HepG2 (cell line): Measurements from ENCODE around the gene VEGFB. TPM values are rescaled to one million over a fixed set of nuclear protein-coding genes. Genes with fewer than 3 reads are reported as not detected.
A peak's percentile ranks its signal among the peaks of the same experiment; 100 is the strongest.

Experiments
- ATAC-seq: fragments of 200-7000 bp; cut with Tn5 transposase; 3 replicates; pipeline ENCODE4 v1.9.1; 2020; ENCODE audit warnings: mild to moderate bottlenecking, moderate library complexity
- BruUV-seq: library from RNA; stranded (reverse); fragments of 400-500 nt; replicated peaks from 2 replicates; lab custom pipeline; 2021; lab: Mats Ljungman, UMichigan
- CTCF ChIA-PET: fragments of 300-600 bp; formaldehyde crosslinking; extraction: SDS; loops from one replicate; lab custom pipeline; 2021; ENCODE audit warnings: low total read pairs, inconsistent platforms, low intra/inter-chr PET ratio; lab: Yijun Ruan, JAX
- POLR2A ChIA-PET: fragments of 350-600 bp; sonication (Branson Sonifier 250); formaldehyde crosslinking; loops from one replicate; lab custom pipeline; 2020; ENCODE audit warnings: antibody characterized with exemption, inconsistent platforms; lab: Yijun Ruan, JAX
- DNase-seq: peaks from one replicate; pipeline ENCODE4 v3.0.0-alpha.2; 2015; ENCODE audit warnings: low spot score
- FAIRE-seq: peaks from 3 replicates; lab custom pipeline; 2011; peaks lifted over from hg19 to GRCh38; lab: Jason Lieb, UNC
- H2AFZ ChIP-seq: one replicate; pipeline ENCODE4 v1.6.1; 2011; ENCODE audit warnings: low read length, inconsistent platforms
- H3K27ac ChIP-seq: fragments of 300-600 bp; 3 replicates; pipeline ENCODE4 v1.8.0; 2011; ENCODE audit warnings: mixed run types, mild to moderate bottlenecking, mixed read lengths, low read length, inconsistent platforms; ENCODE audit not compliant: insufficient read depth; ENCODE audit errors: extremely low read length
- H3K27me3 ChIP-seq, 2 experiments: fragments of 200-600 bp in 1 of 2; 2 replicates in 1 of 2; 3 replicates in 1 of 2; pipeline versions ENCODE4 v1.6.0 to v1.8.0; 2011; ENCODE audit warnings: low read length in 2 of 2, mild to moderate bottlenecking in 2 of 2, moderate library complexity in 2 of 2, inconsistent platforms in 1 of 2; ENCODE audit not compliant: insufficient read depth in 2 of 2, control insufficient read depth in 1 of 2
- H3K36me3 ChIP-seq, 2 experiments: fragments of 200-600 bp in 1 of 2; replicated peaks in 1 of 2; 2 replicates in 1 of 2; 3 replicates in 1 of 2; pipeline versions ENCODE4 v1.5.1 to v1.8.0; 2011; ENCODE audit warnings: low read length in 2 of 2, inconsistent platforms in 1 of 2; ENCODE audit not compliant: insufficient read depth in 2 of 2, control insufficient read depth in 1 of 2
- H3K4me1 ChIP-seq: 2 replicates; pipeline ENCODE4 v1.5.1; 2012; ENCODE audit warnings: low read length, inconsistent platforms; ENCODE audit not compliant: insufficient read depth
- H3K4me2 ChIP-seq: 2 replicates; pipeline ENCODE4 v1.6.0; 2011; ENCODE audit warnings: low read depth, low read length, inconsistent platforms
- H3K4me3 ChIP-seq, 3 experiments: fragments of 200-600 bp in 1 of 3; sonication (generic), shearing (Covaris generic) in 1 of 3; replicated peaks in 1 of 3; 2 replicates each; pipeline ENCODE4 v1.5.1; 2011 to 2016; ENCODE audit warnings: low read length in 3 of 3, inconsistent platforms in 2 of 3, low read depth in 2 of 3, mild to moderate bottlenecking in 2 of 3, control low read depth in 1 of 3, mixed read lengths in 1 of 3; ENCODE audit not compliant: insufficient read depth in 1 of 3
- H3K79me2 ChIP-seq: one replicate; pipeline ENCODE4 v1.6.1; 2011; ENCODE audit warnings: low read length, inconsistent platforms; ENCODE audit not compliant: insufficient read depth
- H3K9ac ChIP-seq: 2 replicates; pipeline ENCODE4 v1.6.0; 2011; ENCODE audit warnings: mild to moderate bottlenecking, low read depth, low read length, inconsistent platforms; ENCODE audit not compliant: insufficient read depth
- H3K9me3 ChIP-seq: 2 replicates; pipeline ENCODE4 v1.5.1; 2012; ENCODE audit warnings: mild to moderate bottlenecking, low read length
- H4K20me1 ChIP-seq: 2 replicates; pipeline ENCODE4 v1.6.0; 2011; ENCODE audit warnings: inconsistent platforms, mild to moderate bottlenecking, low read length, moderate library complexity; ENCODE audit not compliant: insufficient read depth
- ADNP ChIP-seq: sonication (generic); formaldehyde crosslinking; IDR thresholded peaks from 2 replicates; pipeline ENCODE4 v1.4.0; 2020; ENCODE audit warnings: missing genetic modification reagents
- ATF7 ChIP-seq, 2 experiments: fragments of 450-650 bp in 1 of 2; sonication (generic) in 1 of 2; formaldehyde crosslinking in 1 of 2; IDR thresholded peaks; 2 replicates each; pipeline versions ENCODE4 v1.4.0 to v1.6.1; 2016 to 2020; ENCODE audit warnings: antibody characterized with exemption in 1 of 2, mild to moderate bottlenecking in 1 of 2, missing genetic modification reagents in 1 of 2
- CREB3 ChIP-seq: sonication (generic); formaldehyde crosslinking; IDR thresholded peaks from 2 replicates; pipeline ENCODE4 v1.5.0; 2020; ENCODE audit warnings: missing genetic modification reagents
- ETS1 ChIP-seq: sonication (generic); formaldehyde crosslinking; IDR thresholded peaks from 2 replicates; pipeline ENCODE4 v1.4.0; 2020; ENCODE audit warnings: missing genetic modification reagents
- FOXA3 ChIP-seq: IDR thresholded peaks from 2 replicates; pipeline ENCODE4 v1.6.1; 2016; ENCODE audit warnings: missing genetic modification reagents, missing compliant biosample characterization
- FOXC1 ChIP-seq: sonication (generic); formaldehyde crosslinking; IDR thresholded peaks from 2 replicates; pipeline ENCODE4 v1.8.0; 2022; ENCODE audit warnings: mild to moderate bottlenecking, missing genetic modification reagents, borderline replicate concordance
- FOXK2 ChIP-seq: fragments of 450-650 bp; IDR thresholded peaks from 2 replicates; pipeline ENCODE4 v1.6.1; 2016
- MATR3 ChIP-seq: sonication (generic); formaldehyde crosslinking; IDR thresholded peaks from 2 replicates; pipeline ENCODE4 v1.4.0; 2020; ENCODE audit warnings: missing genetic modification reagents
- RARA ChIP-seq: IDR thresholded peaks from 2 replicates; pipeline ENCODE4 v1.6.1; 2016; ENCODE audit warnings: missing genetic modification reagents, missing compliant biosample characterization
- RCOR2 ChIP-seq: IDR thresholded peaks from 2 replicates; pipeline ENCODE4 v1.6.1; 2016; ENCODE audit warnings: missing biosample characterization, missing genetic modification reagents
- TBP ChIP-seq: sonication (generic); formaldehyde crosslinking; IDR thresholded peaks from 2 replicates; pipeline ENCODE4 v1.5.0; 2020; ENCODE audit warnings: missing genetic modification reagents
- ZFX ChIP-seq: sonication (generic); formaldehyde crosslinking; IDR thresholded peaks from 2 replicates; pipeline ENCODE4 v1.4.0; 2020; ENCODE audit warnings: mild to moderate bottlenecking, low read depth, missing genetic modification reagents, moderate library complexity
- ZMYM3 ChIP-seq: sonication (generic); formaldehyde crosslinking; IDR thresholded peaks from 2 replicates; pipeline ENCODE4 v1.5.1; 2020; ENCODE audit warnings: mild to moderate bottlenecking, missing genetic modification reagents
- ZNF3 ChIP-seq: IDR thresholded peaks from 2 replicates; pipeline ENCODE4 v1.7.0; 2017; ENCODE audit warnings: inconsistent platforms
- ZNF430 ChIP-seq: sonication (generic); formaldehyde crosslinking; IDR thresholded peaks from 2 replicates; pipeline ENCODE4 v1.9.0; 2021; ENCODE audit warnings: mild to moderate bottlenecking, missing genetic modification reagents
- ZNF451 ChIP-seq: sonication (generic); formaldehyde crosslinking; IDR thresholded peaks from 2 replicates; pipeline ENCODE4 v1.5.0; 2020; ENCODE audit warnings: mild to moderate bottlenecking, missing genetic modification reagents
- ZNF546 ChIP-seq: sonication (generic); formaldehyde crosslinking; conservative IDR thresholded peaks from 2 replicates; pipeline ENCODE4 v1.8.1; 2023; ENCODE audit warnings: mild to moderate bottlenecking, missing genetic modification reagents
- ZNF660 ChIP-seq: sonication (generic); formaldehyde crosslinking; IDR thresholded peaks from 2 replicates; pipeline ENCODE4 v1.5.1; 2020; ENCODE audit warnings: mild to moderate bottlenecking, low read depth, missing genetic modification reagents, borderline replicate concordance
- ZNF768 ChIP-seq: sonication (generic); formaldehyde crosslinking; IDR thresholded peaks from 2 replicates; pipeline ENCODE4 v1.4.0; 2020; ENCODE audit warnings: missing genetic modification reagents
- WGBS: methylation state at CpG from one replicate; pipeline ENCODE4 v1.1.6; 2017; ENCODE audit warnings: low lambda C conversion rate; 5-methylcytosine and 5-hydroxymethylcytosine counted together
- in situ Hi-C: cut with HindIII; loops from 2 replicates; pipeline ENCODE4 v1.10.0; 2017; ENCODE audit warnings: low pct_unique_long_range_greater_than_20kb; ENCODE audit not compliant: extremely low pct_ligation_motif_present
- intact Hi-C: fragments of 100-400 bp; cut with micrococcal nuclease; formaldehyde crosslinking; loops from one replicate; pipeline ENCODE4 v1.10.0; 2022; ENCODE audit not compliant: unreplicated experiment
- polyA plus RNA-seq, 8 experiments: library from polyadenylated mRNA; depleted of rRNA in 3 of 8; stranded (reverse) in 7 of 8; unstranded in 1 of 8; fragments of >200 nt; fragmentation: Illumina TruSeq in 4 of 8; extraction: Trizol in 4 of 8; gene quantifications; 2 replicates each; pipeline versions ENCODE4 v1.2.1 to v1.2.3, GENCODE V29; 2011 to 2016; ENCODE audit warnings: low read depth in 4 of 8, missing spikeins in 1 of 8, mixed read lengths in 1 of 8; ENCODE audit not compliant: insufficient read depth in 1 of 8
- total RNA-seq, 5 experiments: library from RNA; depleted of rRNA; stranded (reverse); fragments of >200 nt; fragmentation: Illumina TruSeq; extraction: Trizol; gene quantifications; 2 replicates each; pipeline ENCODE4 v1.2.3, GENCODE V29; 2016; ENCODE audit warnings: low read depth in 1 of 5

Gene VEGFB
- total and polyA plus RNA-seq, 2 of the 13 experiments (the other 11 are each of a cell fraction or from before 2014, with no cell fraction given) = 9.0 to 11.3 TPM

DNA sequence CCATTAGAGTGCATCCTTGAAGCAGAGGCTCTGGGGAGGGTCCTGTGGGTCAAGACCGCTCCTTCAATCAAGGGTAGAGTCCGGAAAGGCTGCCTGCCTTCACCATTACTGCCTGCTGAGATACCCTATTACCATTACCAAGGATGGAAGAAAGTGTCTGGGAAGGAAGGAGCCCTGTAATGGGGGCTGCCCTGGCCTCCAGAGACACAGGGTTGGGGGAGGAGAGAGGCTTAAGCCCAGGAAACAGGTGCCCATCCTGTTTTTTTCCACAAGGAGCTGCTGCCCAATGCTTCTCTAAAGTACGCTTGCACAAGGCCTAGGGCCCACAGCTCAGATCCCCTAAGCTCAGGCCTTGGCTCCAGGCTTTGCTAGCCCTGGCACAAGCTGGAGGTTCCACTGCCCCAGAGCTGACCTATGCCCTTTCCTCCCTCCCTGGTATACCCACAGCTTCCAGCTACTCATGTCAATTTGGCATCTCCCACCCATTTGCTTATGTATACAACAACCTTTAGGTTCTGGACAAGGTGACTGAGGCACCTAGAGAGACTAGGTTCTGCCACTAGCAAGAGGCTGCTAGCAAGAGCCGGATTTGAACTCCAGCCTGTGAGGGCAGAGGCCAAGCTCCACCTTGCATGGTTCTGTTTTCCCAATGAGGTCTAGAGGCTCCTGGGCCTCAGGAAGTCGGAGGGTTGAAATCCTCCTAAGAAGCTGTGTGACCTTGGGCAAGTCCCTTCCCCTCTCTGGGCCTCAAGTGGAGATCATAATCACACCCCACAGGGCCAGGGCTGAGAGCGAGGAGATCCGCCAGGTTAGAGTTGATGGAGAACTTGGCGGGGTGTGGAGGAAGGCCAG is 15.4 kb downstream of the VEGFB start:
- 0% methylated on average over 1 of the region's 8 CpGs for WGBS
- peak overlapping the region in 1 of 3 experiments; percentile 88; a peak in 2 of 6 replicates for H3K4me3 ChIP-seq
- H3K27me3 ChIP-seq = no peaks in the 10 kb centered on the region; a peak in 1 of 5 replicates
- H4K20me1 ChIP-seq = no peaks in the 10 kb centered on the region
- H3K79me2 ChIP-seq = peaks cover 20% of the 10 kb centered on the region
- no peak overlapping the region for H3K9ac ChIP-seq
- ChIA-PET POLR2A (interaction anchor here (0.9 to 2.0 kb wide), 8 partner anchors 9 to 68 kb away, joined by 3 to 14 read pairs (median 4); partner anchors contain the start of genes FKBP2, PRDX5 and TRMT112), CTCF (no interaction called here)
- peak overlapping the region; percentile 100; the same call in 1 of the 2 replicates for H3K4me2 ChIP-seq
- no peak overlapping the region for H3K27ac ChIP-seq
- DNase-seq = no peak
- peaks cover 58% of the 10 kb centered on the region for H3K4me1 ChIP-seq
- H3K36me3 ChIP-seq = no peaks in the 10 kb centered on the region
- TF ChIP-seq CREB3 (no peak), ZFX (no peak; the same call in 1 of the 2 replicates), RARA (CRISPR knock-in tag) (no peak), ZNF768 (CRISPR knock-in tag) (peak; percentile 99), ETS1 (CRISPR knock-in tag) (no peak), FOXC1 (CRISPR knock-in tag) (no peak), ZNF660 (CRISPR knock-in tag) (no peak), ZMYM3 (CRISPR knock-in tag) (peak; percentile 94), ZNF430 (CRISPR knock-in tag) (peak; percentile 24; the same call in 1 of the 2 replicates), FOXA3 (CRISPR knock-in tag) (no peak), ADNP (CRISPR knock-in tag) (peak; percentile 58; the same call in 1 of the 2 replicates), ATF7 (IDR thresholded peaks at IDR 0.05) (no peak), ATF7 (CRISPR knock-in tag; IDR thresholded peaks at IDR 0.05) (no peak), RCOR2 (CRISPR knock-in tag) (peak; percentile 30; the same call in 1 of the 2 replicates), ZNF546 (CRISPR knock-in tag) (no peak), TBP (CRISPR knock-in tag) (no peak), FOXK2 (no peak), MATR3 (CRISPR knock-in tag) (no peak), ZNF3 (CRISPR knock-in tag) (no peak), ZNF451 (CRISPR knock-in tag) (no peak)
- no TSS peak for BruUV-seq
- in situ Hi-C loops = no loop called here
- ATAC-seq = no peak
- intact Hi-C loops = loop anchor here (2.0 to 5.0 kb wide), 3 partner anchors 19 to 59 kb away; partner anchors contain the start of gene CATSPERZ
- H2AFZ ChIP-seq = no peak overlapping the region
- no peaks in the 10 kb centered on the region for H3K9me3 ChIP-seq
- FAIRE-seq = no peak
